Kidney capillary endothelial cell (primary cell): Measurements from ENCODE around the gene ZC3H15.
"Not testable (repeated sequence)": the region's sequence is repeated elsewhere in the genome, so short reads cannot be mapped to it uniquely, and the experiment has no call there.

Source experiments
- DNase-seq: peaks from one replicate; pipeline ENCODE4 v3.0.0-alpha.2; 2018; ENCODE audit warnings: low spot score

ZC3H15 gene

GRCh38 chr2:186493564-186494085, 7.6 kb downstream of the ZC3H15 start:
- DNase-seq, result no peak

- no peak for DNase-seq
These were observed 10.3 kb downstream of the ZC3H15 start for GRCh38 chr2:186496401-186496800.

- DNase-seq, result no peak
These were observed 11.9 kb downstream of the ZC3H15 start for GRCh38 chr2:186497928-186498327.

- DNase-seq, result no peak
These were observed 12.8 kb downstream of the ZC3H15 start for GRCh38 chr2:186498834-186499233.

GRCh38 chr2:186503827-186504606, 18.0 kb downstream of the ZC3H15 start:
- peak; percentile 58 for DNase-seq

- DNase-seq, result no peak
These were observed 22.2 kb downstream of the ZC3H15 start for GRCh38 chr2:186508263-186508662.

- DNase-seq, result no peak
These were observed 29.3 kb downstream of the ZC3H15 start for GRCh38 chr2:186515376-186515775.

GRCh38 chr2:186516396-186516795, 30.3 kb downstream of the ZC3H15 start:
- no peak for DNase-seq

GRCh38 chr2:186517090-186517489, 31.0 kb downstream of the ZC3H15 start:
- no peak for DNase-seq

- DNase-seq, result no peak
These were observed 32.2 kb downstream of the ZC3H15 start for GRCh38 chr2:186518291-186518690.

GRCh38 chr2:186518945-186519344, 32.9 kb downstream of the ZC3H15 start:
- no peak for DNase-seq

GRCh38 chr2:186521570-186522153, 35.6 kb downstream of the ZC3H15 start:
- DNase-seq, result not testable (repeated sequence)

- DNase-seq, result no peak
These were observed 36.4 kb downstream of the ZC3H15 start for GRCh38 chr2:186522450-186522849.

GRCh38 chr2:186523791-186524190, 37.7 kb downstream of the ZC3H15 start:
- no peak for DNase-seq

- no peak for DNase-seq
These were observed 40.2 kb downstream of the ZC3H15 start for GRCh38 chr2:186526281-186526680.

- DNase-seq, result no peak
These were observed 44.3 kb downstream of the ZC3H15 start for GRCh38 chr2:186530314-186530713.

- no peak for DNase-seq
These were observed 45.3 kb downstream of the ZC3H15 start for GRCh38 chr2:186531257-186531775.

- peak; percentile 61 for DNase-seq
These were observed 46.8 kb downstream of the ZC3H15 start for GRCh38 chr2:186532891-186533290.

GRCh38 chr2:186533717-186534116, 47.7 kb downstream of the ZC3H15 start:
- DNase-seq, result no peak

GRCh38 chr2:186534406-186534805, 48.3 kb downstream of the ZC3H15 start:
- no peak for DNase-seq

GRCh38 chr2:186535861-186536260, 49.8 kb downstream of the ZC3H15 start:
- no peak for DNase-seq

GRCh38 chr2:186537019-186537418, 51.0 kb downstream of the ZC3H15 start:
- no peak for DNase-seq

GRCh38 chr2:186540941-186541340, 54.9 kb downstream of the ZC3H15 start:
- no peak for DNase-seq
